Spleen (tissue), 11 donors: Measurements from ENCODE around the gene ACYP2. TPM values are rescaled to one million over a fixed set of nuclear protein-coding genes. Genes with fewer than 3 reads are reported as not detected.

Source experiments
- DNase-seq: peaks from one replicate; pipeline ENCODE4 v3.0.0-alpha.2; 2020
- H3K27ac ChIP-seq, 8 donors: fragments of 200-600 bp; sonication (generic) in 7 of 8; 1 replicate in 4 of 8; 2 replicates in 4 of 8; pipeline versions ENCODE4 v1.5.0 to v1.8.0; 2016 to 2021; ENCODE audit warnings: inconsistent platforms in 4 of 8, mild to moderate bottlenecking in 4 of 8, moderate library complexity in 1 of 8
- H3K27me3 ChIP-seq, 7 donors: fragments of 200-600 bp; sonication (generic) in 6 of 7; replicated peaks in 1 of 7; 1 replicate in 4 of 7; 2 replicates in 3 of 7; pipeline versions ENCODE4 v1.5.0 to v1.8.0; 2016 to 2021; ENCODE audit warnings: inconsistent platforms in 3 of 7, mild to moderate bottlenecking in 1 of 7
- H3K36me3 ChIP-seq, 6 donors: fragments of 200-600 bp; sonication (generic) in 5 of 6; 1 replicate in 4 of 6; 2 replicates in 2 of 6; pipeline versions ENCODE4 v1.5.0 to v1.8.0; 2016 to 2021; ENCODE audit warnings: inconsistent platforms in 2 of 6
- H3K4me1 ChIP-seq, 6 donors: fragments of 200-600 bp; sonication (generic) in 5 of 6; 1 replicate in 3 of 6; 2 replicates in 3 of 6; pipeline versions ENCODE4 v1.5.0 to v1.8.0; 2016 to 2021; ENCODE audit warnings: inconsistent platforms in 3 of 6
- H3K4me3 ChIP-seq, 8 donors: fragments of 200-600 bp; sonication (generic) in 7 of 8; 1 replicate in 4 of 8; 2 replicates in 4 of 8; pipeline versions ENCODE4 v1.5.0 to v1.8.0; 2016 to 2021; ENCODE audit warnings: inconsistent platforms in 4 of 8, mild to moderate bottlenecking in 4 of 8, moderate library complexity in 2 of 8
- H3K9me3 ChIP-seq, 8 donors: fragments of 200-600 bp; sonication (generic) in 7 of 8; 1 replicate in 4 of 8; 2 replicates in 4 of 8; pipeline versions ENCODE4 v1.5.0 to v1.8.0; 2016 to 2021; ENCODE audit warnings: inconsistent platforms in 4 of 8
- POLR2A ChIP-seq, 3 donors: fragments of 450-650 bp; IDR thresholded peaks; one replicate each; pipeline ENCODE4 v1.5.1; 2017; ENCODE audit warnings: antibody characterized with exemption in 3 of 3, mild to moderate bottlenecking in 1 of 3
- POLR2AphosphoS5 ChIP-seq, 3 donors: sonication (generic); formaldehyde crosslinking; IDR thresholded peaks; one replicate each; pipeline ENCODE4 v1.5.1; 2017; ENCODE audit warnings: antibody characterized with exemption in 3 of 3
- WGBS, 5 donors: extraction: QIAGEN DNeasy Blood & Tissue Kit in 3 of 5; methylation state at CpG; one replicate each; pipeline versions ENCODE4 v1.1.5 to v1.1.7; 2013 to 2018; 5-methylcytosine and 5-hydroxymethylcytosine counted together
- intact Hi-C: fragments of 100-400 bp; cut with DNase I; formaldehyde crosslinking; loops from one replicate; pipeline ENCODE4 v1.15.0; 2023; ENCODE audit warnings: low total_unique reads
- polyA plus RNA-seq, 3 donors: library from polyadenylated mRNA; stranded (reverse); fragments of 200-250 nt; gene quantifications; one replicate each; pipeline ENCODE4 v1.2.1, GENCODE V29; 2013
- total RNA-seq, 7 donors: library from RNA; depleted of rRNA in 3 of 7; stranded (reverse); fragments of >200 nt in 3 of 7; fragmentation: NEBNext Ultra II Directional in 4 of 7; extraction: Animal tissue kit (Norgen Biotek cat#: 25700) in 4 of 7; gene quantifications; one replicate each; pipeline versions ENCODE4 v1.1.0 to v1.2.1, GENCODE V29; 2016 to 2021
- TF ChIP-seq, protein P1 (sequence below), 11 experiments: fragments of 200-600 bp in 7 of 11; fragments of 450-650 bp in 4 of 11; sonication (generic) in 4 of 11; IDR thresholded peaks in 8 of 11; conservative IDR thresholded peaks in 3 of 11; 1 replicate in 7 of 11; 2 replicates in 4 of 11; pipeline versions ENCODE4 v1.4.0 to v1.8.0; 2016 to 2021; ENCODE audit warnings: antibody characterized with exemption in 11 of 11, inconsistent platforms in 4 of 11, mild to moderate bottlenecking in 1 of 11
- donor health status: healthy with polysubstance abuse.
- donor health status: DM: no; HTN: no; CAD: no; lungs with moderate emphysema.
- donor health status: DM: no; HTN: no; CAD: no.
- donor health status: Bipolar disorder and iron deficiency.
- donor health status: healthy.
- donor health status: DM: no; HTN: no; CAD: no.
- donor health status: DM: yes; HTN: yes; CAD: no.

ACYP2 gene
- total and polyA plus RNA-seq, 10 donors, result 14.6 to 32.3 (median 21.7) TPM

DNA sequence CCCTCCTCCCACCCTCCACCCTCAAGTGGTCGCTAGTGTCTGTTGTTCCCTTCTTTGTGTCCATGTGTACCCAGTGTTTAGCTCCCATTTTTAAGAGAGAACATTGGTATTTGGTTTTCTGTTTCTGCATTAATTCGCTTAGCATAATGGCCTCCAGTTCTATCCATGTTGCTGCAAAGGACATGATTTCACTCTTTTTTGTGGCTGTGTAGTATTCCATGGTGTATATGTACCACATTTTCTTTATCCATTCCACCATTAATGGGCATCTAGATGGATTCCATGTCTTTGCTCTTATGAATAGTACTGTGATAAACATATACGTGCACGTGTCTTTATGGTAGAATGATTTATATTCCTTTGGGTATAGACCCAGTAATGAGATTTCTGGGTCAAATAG, 97.7 kb downstream of the ACYP2 start:
- H3K4me1 ChIP-seq, result peaks cover 0 to 13% (median 4%) of the 10 kb centered on the region in 6 donors
- intact Hi-C loops, result no loop called here
- H3K27me3 ChIP-seq, result no peaks in the 10 kb centered on the region
- no peak for DNase-seq
- TF ChIP-seq POLR2AphosphoS5 (IDR thresholded peaks at IDR 0.05) (no peak), POLR2A (IDR thresholded peaks at IDR 0.05) (no peak)
- H3K9me3 ChIP-seq, result peaks cover 0 to 27% (median 18%) of the 10 kb centered on the region in 8 donors
- no peak overlapping the region for H3K27ac ChIP-seq
- 92 to 97% (median 96%) methylated on average over 4 of the region's 4 CpGs for WGBS, 5 donors
- H3K4me3 ChIP-seq, result no peak overlapping the region
- H3K36me3 ChIP-seq, result no peaks in the 10 kb centered on the region

- Histone ChIP-seq H3K27me3 (no peaks in the 10 kb centered on the region), H3K4me3 (no peak overlapping the region), H3K36me3 (peaks cover 0 to 6% (median 0%) of the 10 kb centered on the region in 6 donors), H3K9me3 (no peaks in the 10 kb centered on the region), H3K27ac (no peak overlapping the region), H3K4me1 (no peaks in the 10 kb centered on the region)
- no peak for DNase-seq
- WGBS, 5 donors, result 85 to 96% (median 95%) methylated on average over 2 of the region's 2 CpGs
- intact Hi-C loops, result no loop called here
- TF ChIP-seq POLR2AphosphoS5 (IDR thresholded peaks at IDR 0.05) (no peak), POLR2A (IDR thresholded peaks at IDR 0.05) (no peak)
- TF ChIP-seq, protein P1, sequence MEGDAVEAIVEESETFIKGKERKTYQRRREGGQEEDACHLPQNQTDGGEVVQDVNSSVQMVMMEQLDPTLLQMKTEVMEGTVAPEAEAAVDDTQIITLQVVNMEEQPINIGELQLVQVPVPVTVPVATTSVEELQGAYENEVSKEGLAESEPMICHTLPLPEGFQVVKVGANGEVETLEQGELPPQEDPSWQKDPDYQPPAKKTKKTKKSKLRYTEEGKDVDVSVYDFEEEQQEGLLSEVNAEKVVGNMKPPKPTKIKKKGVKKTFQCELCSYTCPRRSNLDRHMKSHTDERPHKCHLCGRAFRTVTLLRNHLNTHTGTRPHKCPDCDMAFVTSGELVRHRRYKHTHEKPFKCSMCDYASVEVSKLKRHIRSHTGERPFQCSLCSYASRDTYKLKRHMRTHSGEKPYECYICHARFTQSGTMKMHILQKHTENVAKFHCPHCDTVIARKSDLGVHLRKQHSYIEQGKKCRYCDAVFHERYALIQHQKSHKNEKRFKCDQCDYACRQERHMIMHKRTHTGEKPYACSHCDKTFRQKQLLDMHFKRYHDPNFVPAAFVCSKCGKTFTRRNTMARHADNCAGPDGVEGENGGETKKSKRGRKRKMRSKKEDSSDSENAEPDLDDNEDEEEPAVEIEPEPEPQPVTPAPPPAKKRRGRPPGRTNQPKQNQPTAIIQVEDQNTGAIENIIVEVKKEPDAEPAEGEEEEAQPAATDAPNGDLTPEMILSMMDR (IDR thresholded peaks at IDR 0.05 in 8 of 11, conservative IDR thresholded peaks at IDR 0.05 in 3 of 11), result no peak
Measured at GRCh38 chr2:54224997-54225396, 109.6 kb downstream of the ACYP2 start.

DNA sequence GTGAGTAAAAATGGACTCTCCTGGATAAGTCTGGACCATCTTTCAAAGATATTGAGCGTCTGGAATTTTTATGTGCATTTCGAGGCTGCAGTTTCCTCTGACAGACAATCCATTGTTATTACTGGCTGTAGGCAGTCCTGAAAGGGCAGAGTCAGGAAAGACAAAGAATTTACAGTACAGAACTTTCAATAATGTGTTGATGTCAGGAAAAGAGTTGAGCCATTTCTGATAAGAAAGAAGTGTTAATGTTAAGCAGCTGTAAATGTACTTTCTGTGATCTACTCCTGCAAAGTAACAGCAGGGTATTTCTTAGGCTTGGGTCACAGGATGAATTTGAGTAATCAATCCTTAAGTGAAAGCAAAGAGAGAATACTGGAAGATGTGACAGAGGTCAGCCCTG, 110.8 kb downstream of the ACYP2 start:
- intact Hi-C loops, result no loop called here

GRCh38 chr2:54227798-54228197, 112.4 kb downstream of the ACYP2 start:
- intact Hi-C loops, result no loop called here
- H3K36me3 ChIP-seq, result peaks cover 0 to 6% (median 0%) of the 10 kb centered on the region in 6 donors
- no peak for DNase-seq
- H3K9me3 ChIP-seq, result peaks cover 0 to 8% (median 0%) of the 10 kb centered on the region in 8 donors
- no peaks in the 10 kb centered on the region for H3K4me1 ChIP-seq
- TF ChIP-seq POLR2AphosphoS5 (IDR thresholded peaks at IDR 0.05), result no peak
- no peak for TF ChIP-seq POLR2A (IDR thresholded peaks at IDR 0.05)
- TF ChIP-seq, protein P1 (IDR thresholded peaks at IDR 0.05 in 8 of 11, conservative IDR thresholded peaks at IDR 0.05 in 3 of 11), result no peak
- H3K4me3 ChIP-seq, result no peak overlapping the region
- H3K27me3 ChIP-seq, result no peaks in the 10 kb centered on the region
- no peak overlapping the region for H3K27ac ChIP-seq

More for the DNA sequence above, 110.8 kb downstream of the ACYP2 start:
- 69 to 83% (median 75%) methylated on average over 2 of the region's 2 CpGs for WGBS, 5 donors
- Histone ChIP-seq H3K27me3 (no peaks in the 10 kb centered on the region), H3K4me1 (no peaks in the 10 kb centered on the region), H3K27ac (no peak overlapping the region), H3K9me3 (no peaks in the 10 kb centered on the region), H3K36me3 (peaks cover 0 to 6% (median 0%) of the 10 kb centered on the region in 6 donors), H3K4me3 (no peak overlapping the region)
- TF ChIP-seq POLR2A (IDR thresholded peaks at IDR 0.05) (no peak), POLR2AphosphoS5 (IDR thresholded peaks at IDR 0.05) (no peak)
- TF ChIP-seq, protein P1 (IDR thresholded peaks at IDR 0.05 in 8 of 11, conservative IDR thresholded peaks at IDR 0.05 in 3 of 11), result no peak
- no peak for DNase-seq

- peaks cover 0 to 5% (median 0%) of the 10 kb centered on the region in 6 donors for H3K36me3 ChIP-seq
- no peak for TF ChIP-seq POLR2AphosphoS5 (IDR thresholded peaks at IDR 0.05)
- no peak for TF ChIP-seq POLR2A (IDR thresholded peaks at IDR 0.05)
- TF ChIP-seq, protein P1 (IDR thresholded peaks at IDR 0.05 in 8 of 11, conservative IDR thresholded peaks at IDR 0.05 in 3 of 11), result no peak
- WGBS, 5 donors, result 80 to 92% (median 90%) methylated on average over 2 of the region's 2 CpGs
- H3K27me3 ChIP-seq, result no peaks in the 10 kb centered on the region
- no peaks in the 10 kb centered on the region for H3K4me1 ChIP-seq
- no peak overlapping the region for H3K4me3 ChIP-seq
- peaks cover 0 to 8% (median 0%) of the 10 kb centered on the region in 8 donors for H3K9me3 ChIP-seq
- peak overlapping the region in 2 of 8 donors; percentile 3 to 5 for H3K27ac ChIP-seq
- DNase-seq, result no peak
- intact Hi-C loops, result no loop called here
Measured at GRCh38 chr2:54228945-54229344, 113.5 kb downstream of the ACYP2 start.
